Activated naive CD4-positive, alpha-beta T cell treated with anti-CD3 and anti-CD28 coated beads for 36 hours (primary cell): Measurements from ENCODE around the gene EXT2. TPM values are rescaled to one million over a fixed set of nuclear protein-coding genes. Genes with fewer than 3 reads are reported as not detected.
A peak's percentile ranks its signal among the peaks of the same experiment; 100 is the strongest.

Experiments used
- CTCF ChIA-PET: fragments of 350-600 bp; sonication (Branson Sonifier 250); formaldehyde crosslinking; loops from one replicate; lab custom pipeline; 2021; ENCODE audit warnings: antibody characterized with exemption; lab: Charles Lee
- DNase-seq: peaks from one replicate; pipeline ENCODE4 v3.0.0-alpha.2; 2020
- H3K27ac Mint-ChIP-seq: one replicate; pipeline ENCODE4 v1.8.0; 2021; ENCODE audit warnings: mild to moderate bottlenecking, mixed read lengths
- H3K27me3 Mint-ChIP-seq: one replicate; pipeline ENCODE4 v1.8.0; 2021; ENCODE audit warnings: low read depth, mixed read lengths
- H3K36me3 Mint-ChIP-seq: one replicate; pipeline ENCODE4 v1.8.0; 2021; ENCODE audit warnings: low read depth, mixed read lengths
- H3K4me1 Mint-ChIP-seq: one replicate; pipeline ENCODE4 v1.8.0; 2021; ENCODE audit warnings: low read depth, mixed read lengths
- H3K4me3 Mint-ChIP-seq: one replicate; pipeline ENCODE4 v1.8.0; 2021; ENCODE audit warnings: mild to moderate bottlenecking, moderate library complexity, mixed read lengths
- H3K9me3 Mint-ChIP-seq: one replicate; pipeline ENCODE4 v1.8.0; 2021; ENCODE audit warnings: mixed read lengths
- intact Hi-C: fragments of 100-400 bp; cut with micrococcal nuclease; formaldehyde crosslinking; loops from one replicate; pipeline ENCODE4 v1.15.1; 2023
- total RNA-seq, 2 experiments: library from RNA; stranded (reverse); gene quantifications; one replicate each; pipeline ENCODE4 v1.2.3, GENCODE V29; 2021

EXT2 gene
- total RNA-seq, 2 experiments from 2014 or later, result 23.8 to 26.2 TPM

GRCh38 chr11:44088871-44089270 is 6.6 kb upstream of the EXT2 start:
- Mint-ChIP-seq H3K27ac (no peak overlapping the region), H3K4me3 (no peak overlapping the region), H3K4me1 (no peaks in the 10 kb centered on the region), H3K9me3 (peaks cover 5% of the 10 kb centered on the region), H3K36me3 (peaks cover 15% of the 10 kb centered on the region), H3K27me3 (no peaks in the 10 kb centered on the region)
- intact Hi-C loops, result no loop called here
- CTCF ChIA-PET, result no interaction called here
- no peak for DNase-seq

- Mint-ChIP-seq H3K27me3 (no peaks in the 10 kb centered on the region), H3K36me3 (peaks cover 7% of the 10 kb centered on the region), H3K4me1 (peaks cover 11% of the 10 kb centered on the region), H3K9me3 (peaks cover 2% of the 10 kb centered on the region), H3K27ac (no peak overlapping the region), H3K4me3 (no peak overlapping the region)
- CTCF ChIA-PET, result interaction anchor here (1.1 kb wide), 1 partner anchor 14 kb away, joined by 3 read pairs; no protein-coding TSS in a partner anchor
- DNase-seq, result no peak
- intact Hi-C loops, result loop anchor here (10.0 kb wide), 1 partner anchor 524 kb away; no protein-coding TSS in a partner anchor
These were observed 4.9 kb upstream of the EXT2 start for GRCh38 chr11:44090539-44090938.

- no peak overlapping the region for H3K27ac Mint-ChIP-seq
- no peaks in the 10 kb centered on the region for H3K27me3 Mint-ChIP-seq
- H3K9me3 Mint-ChIP-seq, result no peaks in the 10 kb centered on the region
- no peaks in the 10 kb centered on the region for H3K36me3 Mint-ChIP-seq
- peaks cover 21% of the 10 kb centered on the region for H3K4me1 Mint-ChIP-seq
- intact Hi-C loops, result loop anchor here (1.0 to 10.0 kb wide), 4 partner anchors 24 to 520 kb away; no protein-coding TSS in a partner anchor
- peak; percentile 91 for DNase-seq
- peak overlapping the region; percentile 55 for H3K4me3 Mint-ChIP-seq
- CTCF ChIA-PET, result interaction anchor here (0.6 to 5.3 kb wide), 23 partner anchors 10 to 446 kb away, joined by 3 to 60 read pairs (median 4); partner anchors contain the start of gene ACCS
These were observed 1.1 kb upstream of the EXT2 start for GRCh38 chr11:44094260-44094868.

GRCh38 chr11:44096360-44097185 is 1.1 kb downstream of the EXT2 start:
- Mint-ChIP-seq H3K36me3 (peaks cover 1% of the 10 kb centered on the region), H3K27ac (no peak overlapping the region), H3K4me3 (peak overlapping the region; percentile 87), H3K27me3 (no peaks in the 10 kb centered on the region), H3K9me3 (no peaks in the 10 kb centered on the region), H3K4me1 (peaks cover 27% of the 10 kb centered on the region)
- intact Hi-C loops, result loop anchor here (5.0 to 10.0 kb wide), 2 partner anchors 96 to 518 kb away; no protein-coding TSS in a partner anchor
- CTCF ChIA-PET, result interaction anchor here (0.6 to 0.7 kb wide), 2 partner anchors 10 to 189 kb away, joined by 3 to 4 read pairs; no protein-coding TSS in a partner anchor
- no peak for DNase-seq

GRCh38 chr11:44097821-44098220 is 2.3 kb downstream of the EXT2 start:
- peaks cover 1% of the 10 kb centered on the region for H3K36me3 Mint-ChIP-seq
- peaks cover 37% of the 10 kb centered on the region for H3K4me1 Mint-ChIP-seq
- H3K4me3 Mint-ChIP-seq, result no peak overlapping the region
- CTCF ChIA-PET, result no interaction called here
- no peaks in the 10 kb centered on the region for H3K9me3 Mint-ChIP-seq
- no peaks in the 10 kb centered on the region for H3K27me3 Mint-ChIP-seq
- intact Hi-C loops, result loop anchor here (5.0 to 10.0 kb wide), 2 partner anchors 94 to 517 kb away; no protein-coding TSS in a partner anchor
- no peak overlapping the region for H3K27ac Mint-ChIP-seq
- no peak for DNase-seq

GRCh38 chr11:44101098-44101497 is 5.6 kb downstream of the EXT2 start:
- intact Hi-C loops, result no loop called here
- Mint-ChIP-seq H3K4me3 (no peak overlapping the region), H3K4me1 (peaks cover 36% of the 10 kb centered on the region), H3K9me3 (no peaks in the 10 kb centered on the region), H3K36me3 (peaks cover 1% of the 10 kb centered on the region), H3K27ac (no peak overlapping the region), H3K27me3 (no peaks in the 10 kb centered on the region)
- CTCF ChIA-PET, result interaction anchor here (1.0 kb wide), 1 partner anchor 91 kb away, joined by 3 read pairs; no protein-coding TSS in a partner anchor
- DNase-seq, result no peak

GRCh38 chr11:44104481-44105294 is 9.2 kb downstream of the EXT2 start:
- Mint-ChIP-seq H3K27ac (peak overlapping the region; percentile 13), H3K4me1 (peaks cover 26% of the 10 kb centered on the region), H3K4me3 (no peak overlapping the region), H3K9me3 (no peaks in the 10 kb centered on the region), H3K36me3 (no peaks in the 10 kb centered on the region), H3K27me3 (no peaks in the 10 kb centered on the region)
- CTCF ChIA-PET, result interaction anchor here (0.6 to 4.3 kb wide), 9 partner anchors 9 to 419 kb away, joined by 3 to 60 read pairs (median 3); partner anchors contain the start of gene EXT2
- intact Hi-C loops, result loop anchor here (1.0 kb wide), 1 partner anchor 426 kb away; no protein-coding TSS in a partner anchor
- DNase-seq, result no peak

GRCh38 chr11:44108260-44108659 is 12.8 kb downstream of the EXT2 start:
- no peak overlapping the region for H3K27ac Mint-ChIP-seq
- H3K27me3 Mint-ChIP-seq, result no peaks in the 10 kb centered on the region
- intact Hi-C loops, result no loop called here
- H3K4me1 Mint-ChIP-seq, result peaks cover 18% of the 10 kb centered on the region
- H3K9me3 Mint-ChIP-seq, result no peaks in the 10 kb centered on the region
- peaks cover 11% of the 10 kb centered on the region for H3K36me3 Mint-ChIP-seq
- no peak overlapping the region for H3K4me3 Mint-ChIP-seq
- CTCF ChIA-PET, result no interaction called here
- DNase-seq, result no peak

- Mint-ChIP-seq H3K4me3 (no peak overlapping the region), H3K36me3 (peaks cover 26% of the 10 kb centered on the region), H3K27ac (no peak overlapping the region), H3K27me3 (no peaks in the 10 kb centered on the region), H3K9me3 (no peaks in the 10 kb centered on the region), H3K4me1 (peaks cover 10% of the 10 kb centered on the region)
- intact Hi-C loops, result loop anchor here (1.0 kb wide), 3 partner anchors 15 to 428 kb away; partner anchors contain the start of gene EXT2
- peak; percentile 76 for DNase-seq
- CTCF ChIA-PET, result interaction anchor here (1.0 to 2.4 kb wide), 9 partner anchors 8 to 413 kb away, joined by 3 to 12 read pairs (median 4); no protein-coding TSS in a partner anchor
These were observed 14.8 kb downstream of the EXT2 start for GRCh38 chr11:44110231-44110679.

- Mint-ChIP-seq H3K9me3 (no peaks in the 10 kb centered on the region), H3K27ac (no peak overlapping the region), H3K4me1 (peaks cover 10% of the 10 kb centered on the region), H3K36me3 (peaks cover 42% of the 10 kb centered on the region), H3K4me3 (no peak overlapping the region), H3K27me3 (no peaks in the 10 kb centered on the region)
- intact Hi-C loops, result no loop called here
- peak; percentile 39 for DNase-seq
- CTCF ChIA-PET, result no interaction called here
These were observed 16.8 kb downstream of the EXT2 start for GRCh38 chr11:44112091-44112821.

- no peak overlapping the region for H3K27ac Mint-ChIP-seq
- intact Hi-C loops, result no loop called here
- H3K4me1 Mint-ChIP-seq, result peaks cover 10% of the 10 kb centered on the region
- CTCF ChIA-PET, result no interaction called here
- no peak overlapping the region for H3K4me3 Mint-ChIP-seq
- DNase-seq, result no peak
- H3K36me3 Mint-ChIP-seq, result peaks cover 46% of the 10 kb centered on the region
- H3K27me3 Mint-ChIP-seq, result no peaks in the 10 kb centered on the region
- no peaks in the 10 kb centered on the region for H3K9me3 Mint-ChIP-seq
These were observed 17.5 kb downstream of the EXT2 start for GRCh38 chr11:44113018-44113417.
